SK-MEL-5 (cell line): ENCODE measurements around the gene MTA1. TPM values are rescaled to one million over a fixed set of nuclear protein-coding genes. Genes with fewer than 3 reads are reported as not detected.

Experiments
- DNase-seq: peaks from one replicate; pipeline ENCODE4 v3.0.0-alpha.2; 2016; ENCODE audit warnings: low read depth, low spot score
- in situ Hi-C: cut with HindIII; loops from 2 replicates; pipeline ENCODE4 v1.10.0; 2016; ENCODE audit warnings: low sequenced_read_pairs, high pct_unique_total_duplicates, low pct_unique_long_range_greater_than_20kb
- total RNA-seq: library from RNA; depleted of rRNA; stranded (reverse); fragments of >200 nt; shearing (Covaris generic); gene quantifications from 2 replicates; pipeline ENCODE4 v1.2.3, GENCODE V29; 2014

The MTA1 gene
- total RNA-seq, 1 experiment from 2014 or later, result 36.3 TPM

DNA sequence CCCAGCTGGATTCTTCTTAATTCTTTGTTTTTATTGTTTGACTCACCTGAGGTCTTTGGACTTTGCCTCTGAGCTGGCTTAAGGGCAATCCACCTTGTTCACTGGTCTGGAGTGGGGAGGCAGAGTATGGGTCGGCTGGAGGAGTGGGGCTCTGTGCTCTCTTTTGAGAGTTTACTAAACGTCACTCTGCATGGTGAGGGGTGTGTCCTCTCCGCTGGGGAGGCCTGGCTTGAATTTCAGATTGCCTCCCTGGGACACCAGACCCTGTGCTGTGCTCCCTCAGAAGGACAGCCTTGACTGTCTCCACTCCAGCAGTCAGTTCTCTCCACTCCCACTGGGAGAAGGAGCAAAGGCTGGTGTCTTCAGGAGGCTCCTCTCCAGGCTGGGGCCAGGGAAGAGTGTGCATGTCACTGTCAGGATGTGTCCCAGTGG lies 1.9 kb upstream of the MTA1 start:
- in situ Hi-C loops, result no loop called here
- DNase-seq, result no peak

DNA sequence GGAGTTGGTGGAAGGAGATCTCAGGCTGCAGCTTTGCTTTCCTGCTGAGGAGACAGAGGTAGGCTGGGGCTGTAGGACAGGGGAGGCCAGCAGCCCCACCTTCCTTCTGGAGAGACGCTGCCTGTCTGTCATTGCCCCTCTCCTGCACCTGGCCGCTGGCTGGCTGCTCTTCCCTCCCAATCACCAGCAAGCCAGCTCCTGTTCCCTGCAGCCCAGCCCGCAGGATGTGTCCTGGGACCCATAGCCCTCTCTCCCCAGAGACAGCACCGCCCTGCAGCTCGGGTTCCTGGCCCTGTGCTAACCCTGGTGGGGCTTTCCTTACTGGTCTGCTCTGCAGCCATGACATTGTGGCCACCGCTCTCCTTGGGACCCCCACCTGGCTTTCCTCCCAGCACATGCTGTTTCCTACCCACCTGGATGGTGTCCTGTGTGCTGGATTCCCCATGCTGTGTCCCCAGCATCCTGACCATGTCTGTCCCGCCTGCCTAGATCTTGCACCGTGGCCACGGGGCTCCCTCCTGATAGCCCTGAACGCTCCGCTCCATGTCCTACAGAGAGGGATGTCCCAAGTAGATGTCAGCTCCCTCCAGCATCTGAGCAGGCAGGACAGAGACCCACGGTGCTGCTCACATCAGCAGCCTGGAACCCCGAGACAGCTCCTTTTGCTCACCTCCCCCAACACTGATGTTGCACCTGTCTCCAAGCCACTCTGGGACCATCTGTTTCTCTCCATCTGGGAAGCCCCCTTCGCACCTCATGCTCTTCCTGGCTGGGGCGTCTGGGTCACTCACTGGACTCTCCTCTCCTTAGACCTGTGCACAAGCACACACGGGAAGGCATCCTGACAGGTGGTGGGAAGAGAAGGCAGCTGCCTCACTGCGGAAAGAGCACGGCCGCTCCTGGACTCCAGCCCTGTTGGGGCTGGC lies 1.1 kb upstream of the MTA1 start:
- in situ Hi-C loops, result no loop called here
- no peak for DNase-seq

DNA sequence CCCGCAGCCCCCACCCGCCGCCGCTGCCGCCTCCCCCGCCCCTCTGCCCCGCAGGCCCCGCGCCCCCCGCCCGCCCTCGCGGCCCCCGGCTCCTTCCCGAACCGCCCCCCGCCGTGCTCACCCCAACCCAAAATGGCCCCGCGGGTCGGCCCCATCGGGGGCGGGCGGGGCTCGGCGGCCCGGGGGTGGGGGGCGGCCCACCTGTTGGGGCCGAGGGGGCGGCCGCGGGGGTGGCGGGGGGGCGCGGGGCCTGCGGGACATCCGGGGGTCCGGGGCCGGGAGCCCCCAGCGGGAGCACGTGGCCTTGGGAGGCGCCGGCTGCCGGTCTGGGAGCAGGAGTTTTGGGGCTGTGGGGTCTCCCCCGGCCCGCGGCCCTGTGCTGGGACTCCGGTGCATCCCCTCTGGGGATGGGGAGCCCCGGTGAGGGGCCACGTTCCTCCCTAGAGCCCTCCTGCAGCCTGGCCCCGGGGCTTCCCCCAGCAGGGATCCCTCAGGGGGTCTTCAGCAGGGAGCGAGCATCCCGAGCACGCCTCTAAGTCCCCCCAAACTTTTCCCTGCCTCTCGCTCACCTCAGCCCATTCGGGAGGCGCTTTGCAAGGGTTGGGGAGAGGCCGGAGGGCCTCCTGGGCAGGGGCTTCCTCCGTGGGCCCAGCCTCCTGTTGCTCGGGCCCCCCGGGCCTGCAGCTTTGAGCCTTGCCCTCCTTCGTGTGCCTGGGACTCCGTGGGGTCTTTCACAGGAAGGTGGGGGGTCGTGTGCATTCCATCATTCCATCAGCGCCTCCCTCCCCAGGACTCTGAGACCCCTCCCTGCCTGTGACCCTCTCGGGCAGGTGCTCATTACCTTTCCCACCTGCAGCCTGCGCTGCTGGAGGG lies 710 bp downstream of the MTA1 start:
- DNase-seq, result no peak
- in situ Hi-C loops, result no loop called here

DNA sequence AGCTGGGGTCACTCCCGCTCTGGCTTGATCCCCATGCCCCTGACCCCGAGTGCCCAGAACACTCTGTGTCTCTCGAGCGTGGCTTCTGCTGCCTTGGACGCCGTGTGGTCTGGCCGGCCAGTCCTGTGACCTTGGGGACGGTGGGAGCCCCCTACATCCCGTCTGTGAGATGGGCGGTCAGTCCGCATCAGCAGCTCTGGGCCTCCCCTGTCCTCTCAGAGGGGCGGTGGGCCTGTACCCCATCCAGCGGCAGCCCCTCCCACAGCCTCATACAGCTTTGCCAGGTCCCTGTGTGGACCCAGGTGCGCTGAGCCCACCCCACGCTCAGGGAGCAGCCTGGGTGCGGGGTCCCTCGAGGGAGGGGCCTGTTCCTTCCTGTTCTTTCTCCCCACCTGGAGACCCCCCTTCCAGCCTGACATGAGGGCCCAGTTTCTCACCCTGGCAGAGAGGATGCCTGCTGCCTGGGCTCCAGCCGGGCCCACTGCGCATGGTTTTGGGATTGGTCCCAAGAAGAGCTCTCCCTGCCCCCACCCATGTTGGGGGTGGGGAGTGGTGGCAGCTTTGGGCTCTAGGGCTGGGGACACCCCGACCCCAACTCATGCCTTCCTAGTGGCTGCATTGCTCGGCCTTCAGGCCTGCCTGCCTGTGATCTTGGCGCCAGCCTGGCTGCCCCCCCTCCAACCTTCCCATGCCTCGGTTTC lies 1.5 kb downstream of the MTA1 start:
- in situ Hi-C loops, result no loop called here
- no peak for DNase-seq

DNA sequence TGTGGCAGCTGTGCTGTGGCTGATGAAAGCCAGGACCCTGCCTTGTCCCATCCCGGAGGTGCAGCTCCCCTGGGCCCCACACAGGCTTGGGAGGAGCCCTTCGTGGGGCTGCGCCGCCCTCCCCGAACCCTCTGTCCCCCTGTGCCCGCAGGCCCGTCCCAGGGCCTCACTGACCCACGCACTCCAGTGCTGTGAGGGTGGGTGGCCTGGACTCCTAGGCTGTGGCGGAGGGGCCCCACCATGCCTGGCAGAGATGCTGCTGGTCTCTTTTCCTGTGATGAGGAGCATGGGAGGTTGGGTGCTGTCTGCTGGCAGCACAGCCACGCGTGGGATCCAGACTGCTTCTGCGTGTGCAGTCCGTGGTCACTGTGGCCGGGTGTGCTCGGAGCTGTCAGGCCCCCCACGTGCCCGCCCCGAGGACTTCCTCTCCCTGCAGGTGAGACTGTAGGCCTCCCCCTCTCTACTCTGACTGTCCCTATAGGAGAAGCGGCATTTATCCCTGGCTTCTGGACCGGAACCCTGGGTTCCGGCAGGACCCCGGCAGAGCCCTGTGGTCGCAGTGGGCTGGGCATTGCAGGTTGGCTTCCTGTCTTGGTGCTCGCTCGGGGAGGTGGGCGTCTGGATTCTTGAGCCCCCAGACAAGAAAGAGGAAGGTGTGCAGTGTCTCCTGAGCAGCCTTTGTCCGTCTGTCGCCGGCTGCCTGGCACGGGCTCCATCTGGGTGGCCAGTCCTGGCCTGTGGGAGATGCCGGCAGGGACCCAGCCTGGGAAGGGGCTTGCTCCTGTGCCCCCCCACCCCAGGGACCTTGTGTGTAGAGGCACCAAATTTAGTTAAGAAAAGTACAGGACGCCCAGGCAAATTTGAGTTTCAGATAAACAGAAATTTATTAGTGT lies 2.3 kb downstream of the MTA1 start:
- DNase-seq, result no peak
- in situ Hi-C loops, result no loop called here

DNA sequence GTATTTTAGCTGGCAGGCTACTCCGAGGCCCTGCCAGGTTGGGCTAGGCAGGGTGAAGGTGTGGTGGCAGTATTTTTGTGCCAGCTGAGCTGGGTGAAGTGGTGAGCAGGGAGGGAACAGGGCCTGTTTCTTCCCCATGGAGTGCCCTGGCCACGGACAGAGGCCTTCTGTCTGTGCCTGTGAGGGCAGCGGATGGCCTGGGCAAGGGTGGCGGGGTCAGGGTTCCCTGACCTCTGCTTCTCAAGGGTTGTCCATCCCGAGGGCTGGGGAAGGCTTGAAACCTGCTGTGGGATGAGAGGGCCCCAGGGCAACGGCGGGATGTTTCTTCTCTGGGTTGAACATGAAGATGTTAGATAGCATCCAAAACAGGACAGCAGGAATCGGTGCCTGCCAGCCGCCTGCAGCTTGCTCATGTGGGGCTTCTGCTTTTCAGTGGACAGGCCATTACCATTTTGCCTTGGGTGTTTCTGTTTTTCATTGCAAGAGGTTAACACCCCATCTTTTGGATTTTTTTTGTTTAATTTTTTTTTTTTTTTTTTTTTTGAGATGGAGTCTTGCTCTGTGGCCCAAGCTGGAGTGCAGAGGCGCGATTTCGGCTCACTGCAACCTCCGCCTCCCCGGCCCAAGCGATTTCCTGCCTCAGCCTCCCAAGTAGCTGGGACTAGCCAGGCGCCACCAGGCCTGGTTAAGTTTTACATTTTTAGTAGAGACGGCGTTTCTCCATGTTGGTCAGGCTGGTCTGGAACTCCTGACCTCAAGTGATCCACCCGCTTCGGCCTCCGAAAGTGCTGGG lies 3.3 kb downstream of the MTA1 start:
- in situ Hi-C loops, result no loop called here
- DNase-seq, result no peak

DNA sequence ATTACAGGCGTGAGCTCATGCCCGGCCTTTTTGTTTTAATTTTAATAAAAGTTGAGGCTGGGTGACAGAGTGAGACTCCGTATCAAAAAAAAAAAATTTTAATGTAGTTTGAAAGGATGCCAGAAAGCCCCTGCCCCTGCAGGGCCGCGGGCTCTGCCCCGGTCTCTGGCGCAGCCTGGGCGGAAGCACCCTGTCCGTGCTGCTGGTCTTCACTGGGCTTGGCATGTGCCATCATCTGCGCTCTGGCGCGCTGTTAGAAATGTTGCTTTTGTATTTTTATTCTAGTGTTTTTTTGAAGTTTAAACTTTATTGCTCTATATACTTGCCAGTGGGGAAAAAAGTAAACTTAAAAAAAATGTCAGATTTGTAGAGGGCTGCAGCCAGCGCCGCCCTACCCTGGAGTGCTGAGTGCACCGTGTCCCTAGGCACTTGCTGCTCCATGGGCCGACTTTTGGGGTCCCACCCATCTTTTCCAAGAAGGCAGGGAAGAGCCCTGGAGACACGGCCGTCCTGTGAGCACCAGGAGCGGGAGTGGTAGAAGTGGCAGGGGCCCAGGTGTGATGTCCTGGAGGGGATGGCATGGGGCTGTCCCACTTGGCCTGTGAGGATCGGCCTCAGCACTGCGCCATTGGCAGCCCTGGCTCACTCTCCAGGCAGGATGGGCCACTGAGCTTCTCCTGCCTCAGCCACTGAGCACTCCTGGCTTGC lies 4.0 kb downstream of the MTA1 start:
- DNase-seq, result no peak
- in situ Hi-C loops, result no loop called here

DNA sequence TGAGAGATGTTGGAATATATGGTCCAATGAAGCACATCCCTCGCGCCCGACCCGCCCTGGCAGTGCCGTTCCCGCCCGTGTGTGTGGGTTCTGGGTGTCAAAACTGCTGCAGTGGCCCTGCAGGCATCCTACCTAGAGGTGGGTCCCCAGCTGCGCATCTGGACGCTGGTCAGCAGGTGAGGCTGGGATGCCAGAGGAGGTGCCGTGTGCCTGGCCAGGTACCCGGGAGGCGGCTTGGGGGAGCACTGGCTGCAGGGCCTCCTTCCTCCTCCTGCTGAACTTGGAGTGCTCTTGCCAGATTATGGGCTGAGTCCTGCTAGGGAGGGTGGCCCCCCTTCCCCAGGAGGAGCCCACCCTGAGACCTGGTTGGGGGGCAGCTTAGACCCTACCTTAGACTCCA lies 5.2 kb downstream of the MTA1 start:
- in situ Hi-C loops, result no loop called here
- no peak for DNase-seq

DNA sequence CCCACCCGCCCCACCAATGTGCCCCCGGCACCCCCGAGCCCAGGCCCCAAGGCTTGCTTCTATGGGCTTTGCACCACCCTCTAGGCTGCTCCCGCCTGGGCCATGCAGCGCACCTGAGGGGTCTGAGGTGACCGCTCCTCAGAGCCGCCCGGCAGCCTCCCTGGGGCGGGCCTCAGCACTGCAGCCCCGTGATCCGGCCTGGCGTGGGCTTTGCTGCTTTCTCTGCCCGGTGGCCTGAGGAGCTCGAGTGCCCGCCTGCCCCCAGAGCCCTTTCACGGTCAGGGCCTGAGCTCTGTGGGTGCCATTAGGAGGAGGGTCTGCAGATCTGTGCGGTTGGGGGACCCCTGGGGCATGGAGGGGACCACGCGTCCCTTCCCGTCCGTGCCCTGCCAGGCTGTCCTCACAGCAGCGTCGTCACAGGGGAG lies 6.2 kb downstream of the MTA1 start:
- no peak for DNase-seq
- in situ Hi-C loops, result no loop called here

DNA sequence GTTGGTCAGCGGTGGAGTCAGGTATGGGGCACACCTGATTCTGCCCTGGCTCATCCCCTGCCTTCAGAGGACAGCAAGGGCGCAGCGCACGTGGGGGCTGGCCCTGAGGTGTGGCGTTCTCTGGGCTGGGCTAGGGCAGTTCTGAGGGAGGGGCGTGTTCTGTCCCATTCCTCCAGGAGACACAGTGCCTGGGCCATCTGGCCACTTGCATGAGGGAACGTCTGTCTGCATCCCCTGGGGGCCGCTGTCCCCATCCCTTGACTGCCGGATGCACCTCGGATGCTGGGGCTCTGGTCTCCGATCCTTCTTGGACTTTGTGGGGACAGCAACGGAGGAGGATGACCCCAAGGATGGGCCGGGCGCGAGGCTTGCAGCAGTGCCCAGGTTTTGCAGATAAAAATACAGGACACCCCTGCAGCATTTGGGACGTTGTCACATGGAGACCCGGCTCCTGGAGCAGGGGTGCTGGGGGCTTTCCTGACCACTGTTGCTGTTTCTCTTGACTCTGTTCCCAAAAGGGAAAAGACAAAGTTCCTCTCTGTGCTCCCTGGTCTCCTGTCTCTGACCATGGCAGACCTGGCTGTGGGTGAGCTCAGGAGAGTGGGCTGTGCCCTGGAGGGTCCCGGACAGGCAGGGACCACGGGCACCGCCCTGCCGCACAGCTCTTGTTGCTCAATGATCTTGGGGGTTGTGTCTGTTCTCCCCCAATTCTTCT lies 6.9 kb downstream of the MTA1 start:
- in situ Hi-C loops, result no loop called here
- no peak for DNase-seq

DNA sequence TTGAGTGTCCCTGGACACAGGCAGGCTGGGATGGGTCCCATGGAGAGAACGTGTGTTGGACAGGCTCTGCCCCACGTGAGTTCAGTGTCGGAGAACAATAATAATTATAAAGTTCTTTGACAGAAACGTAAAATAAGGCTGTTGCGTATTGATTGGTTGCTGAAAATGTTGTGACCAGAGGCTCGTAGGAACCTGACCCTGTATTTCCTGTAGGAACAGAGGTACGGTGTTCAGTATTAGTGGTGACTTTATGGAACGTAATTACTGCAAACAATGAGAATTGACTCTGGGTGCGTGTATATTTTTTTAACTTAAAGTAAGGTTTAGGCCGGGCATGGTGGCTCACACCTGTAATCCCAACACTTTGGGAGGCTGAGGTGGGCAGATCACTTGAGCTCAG lies 7.8 kb downstream of the MTA1 start:
- in situ Hi-C loops, result no loop called here
- DNase-seq, result no peak

DNA sequence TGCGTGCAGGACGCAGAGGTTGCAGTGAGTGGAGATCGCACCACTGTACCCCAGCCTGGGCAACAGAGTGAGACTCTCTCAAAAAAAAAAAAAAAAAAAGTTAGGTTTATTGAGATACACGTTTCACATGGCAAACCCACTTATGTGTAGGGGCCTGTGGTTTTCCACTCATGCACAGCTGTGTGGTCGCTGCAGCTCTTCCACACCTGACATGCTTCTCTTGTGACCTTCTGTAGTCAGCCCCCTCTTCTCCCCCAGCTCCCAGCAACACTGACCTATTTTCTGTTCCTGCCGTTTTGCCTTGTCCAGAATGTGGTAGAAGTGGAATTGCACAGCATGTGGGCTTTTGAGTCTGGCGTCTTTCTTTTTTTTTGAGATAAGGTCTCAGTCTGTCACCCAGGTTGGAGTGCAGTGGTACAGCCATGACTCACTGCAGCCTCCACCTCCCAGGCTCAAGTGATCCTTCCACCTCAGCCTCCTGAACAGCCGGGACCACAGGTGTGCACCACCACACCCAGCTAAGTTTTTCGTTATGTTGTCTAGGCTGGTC lies 8.4 kb downstream of the MTA1 start:
- in situ Hi-C loops, result no loop called here

DNA sequence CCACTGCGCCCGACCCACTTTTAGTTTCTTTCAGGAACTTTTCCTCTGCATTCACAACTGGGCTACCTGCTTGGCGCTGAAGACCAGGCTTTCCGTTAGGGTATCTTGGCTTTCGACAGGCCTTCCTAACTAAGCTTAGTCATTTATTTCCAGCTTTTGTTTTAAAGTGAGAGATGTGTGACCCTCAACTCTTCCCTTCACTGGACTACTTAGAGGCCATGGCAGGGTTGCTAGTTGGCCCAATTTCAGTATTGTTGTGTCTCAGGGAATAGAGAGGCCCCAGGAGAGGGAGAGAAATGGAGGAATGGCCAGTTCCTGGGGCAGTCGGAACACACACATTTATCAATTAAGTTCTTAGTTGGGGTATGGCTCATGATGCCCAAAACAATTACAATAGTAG lies 10.4 kb downstream of the MTA1 start:
- no peak for DNase-seq
- in situ Hi-C loops, result no loop called here

More for the DNA sequence above, 8.4 kb downstream of the MTA1 start:
- DNase-seq, result no peak

DNA sequence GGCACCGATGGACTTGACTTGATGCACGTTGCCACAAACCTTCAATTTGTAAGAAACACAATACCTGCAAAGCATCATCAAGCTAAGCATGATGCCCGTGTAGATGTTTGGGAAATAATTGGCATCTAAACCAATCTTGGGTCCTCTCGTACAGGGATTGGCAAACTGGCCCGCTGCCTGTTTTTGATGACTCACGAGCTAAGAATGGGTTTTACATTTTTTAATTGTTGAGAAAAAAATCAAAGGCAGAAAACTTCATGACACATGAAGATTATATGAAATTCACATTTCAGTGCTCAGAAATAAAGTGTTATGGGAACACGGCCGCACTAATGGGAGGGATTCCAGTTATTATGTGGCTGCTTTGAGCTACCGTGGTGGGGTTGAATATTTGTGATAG lies 10.9 kb downstream of the MTA1 start:
- in situ Hi-C loops, result no loop called here
- DNase-seq, result no peak

DNA sequence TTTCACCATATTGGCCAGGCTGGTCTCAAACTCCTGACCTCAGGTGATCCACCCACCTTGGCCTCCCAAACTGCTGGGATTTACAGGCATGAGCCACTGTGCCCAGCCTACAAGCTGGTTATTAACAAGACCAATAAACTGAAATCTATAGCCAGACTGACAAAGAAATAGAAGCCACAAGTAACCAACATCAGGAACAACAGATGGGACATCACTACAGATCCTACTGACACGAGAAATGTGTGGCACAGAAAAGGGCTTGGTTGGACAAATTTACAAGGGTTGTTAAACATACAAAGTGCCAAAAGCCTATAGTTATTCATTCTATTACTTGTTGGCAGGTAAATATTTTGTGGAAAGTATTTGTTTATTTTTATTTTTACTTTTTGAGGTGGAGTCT lies 11.6 kb downstream of the MTA1 start:
- in situ Hi-C loops, result no loop called here

More for the DNA sequence above, 11.6 kb downstream of the MTA1 start:
- DNase-seq, result no peak
